Activated CD4-positive, alpha-beta T cell treated with anti-CD3 and anti-CD28 coated beads, Interleukin-2, Interleukin-6, amounts not matched to agents 100 ng/mL and 50 ng/mL, durations not matched to agents 16 hours and 8 hours (primary cell): ENCODE measurements around the gene SCGB1A1.
A peak's percentile ranks its signal among the peaks of the same experiment; 100 is the strongest.
"Not testable (repeated sequence)": the region's sequence is repeated elsewhere in the genome, so short reads cannot be mapped to it uniquely, and the experiment has no call there.

Experiments
- DNase-seq: peaks from one replicate; pipeline ENCODE4 v3.0.0-alpha.2; 2020

SCGB1A1 gene

DNA sequence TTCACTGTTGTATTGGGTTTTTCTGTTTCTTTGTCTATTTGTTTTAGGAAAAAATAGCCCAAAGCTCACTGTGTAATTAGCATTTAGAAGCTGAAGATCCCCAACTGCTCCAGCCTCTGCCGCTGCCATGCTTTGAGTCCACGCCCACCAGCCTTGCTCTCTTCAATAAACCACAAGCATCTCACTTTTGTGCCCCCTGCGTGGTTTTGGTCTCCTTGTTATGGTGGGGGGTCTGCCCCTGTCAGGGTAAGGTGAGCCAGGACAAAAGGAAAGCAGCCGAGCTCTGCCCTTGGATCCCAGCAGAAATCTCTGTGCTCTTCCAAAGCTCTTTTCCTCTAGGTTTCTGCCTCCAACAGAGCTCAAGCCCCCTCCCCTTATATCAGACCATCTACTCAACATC is 4.2 kb downstream of the SCGB1A1 start:
- no peak for DNase-seq

- peak; percentile 82 for DNase-seq
Observed at GRCh38 chr11:62427630-62428233, 8.9 kb downstream of the SCGB1A1 start.

GRCh38 chr11:62428871-62429560 is 10.2 kb downstream of the SCGB1A1 start:
- DNase-seq: no peak

- DNase-seq: no peak
Observed at GRCh38 chr11:62430425-62430824, 11.6 kb downstream of the SCGB1A1 start.

- DNase-seq: no peak
Observed at GRCh38 chr11:62431171-62431901, 12.5 kb downstream of the SCGB1A1 start.

GRCh38 chr11:62432695-62433094 is 13.9 kb downstream of the SCGB1A1 start:
- DNase-seq: no peak

- DNase-seq: no peak
Observed at GRCh38 chr11:62433141-62433903, 14.5 kb downstream of the SCGB1A1 start.

DNA sequence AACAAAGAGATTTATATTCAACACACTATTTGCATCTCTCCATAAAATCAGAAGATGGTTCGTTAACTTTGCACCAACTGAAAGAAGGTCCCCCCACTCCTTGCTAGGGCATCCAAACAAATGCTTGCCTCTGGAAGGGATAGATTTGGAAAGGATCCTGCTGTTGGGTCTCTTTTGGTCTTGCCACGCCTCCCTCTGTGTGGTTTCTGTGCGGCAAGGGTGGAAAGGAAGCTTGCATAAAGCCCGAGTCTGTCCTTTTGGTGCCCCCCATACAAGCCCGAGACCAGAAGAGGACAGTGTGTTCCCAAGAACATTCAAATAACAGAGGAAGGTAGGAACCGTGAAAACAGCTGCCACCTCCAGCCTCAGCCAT is 15.1 kb downstream of the SCGB1A1 start:
- DNase-seq: no peak

DNA sequence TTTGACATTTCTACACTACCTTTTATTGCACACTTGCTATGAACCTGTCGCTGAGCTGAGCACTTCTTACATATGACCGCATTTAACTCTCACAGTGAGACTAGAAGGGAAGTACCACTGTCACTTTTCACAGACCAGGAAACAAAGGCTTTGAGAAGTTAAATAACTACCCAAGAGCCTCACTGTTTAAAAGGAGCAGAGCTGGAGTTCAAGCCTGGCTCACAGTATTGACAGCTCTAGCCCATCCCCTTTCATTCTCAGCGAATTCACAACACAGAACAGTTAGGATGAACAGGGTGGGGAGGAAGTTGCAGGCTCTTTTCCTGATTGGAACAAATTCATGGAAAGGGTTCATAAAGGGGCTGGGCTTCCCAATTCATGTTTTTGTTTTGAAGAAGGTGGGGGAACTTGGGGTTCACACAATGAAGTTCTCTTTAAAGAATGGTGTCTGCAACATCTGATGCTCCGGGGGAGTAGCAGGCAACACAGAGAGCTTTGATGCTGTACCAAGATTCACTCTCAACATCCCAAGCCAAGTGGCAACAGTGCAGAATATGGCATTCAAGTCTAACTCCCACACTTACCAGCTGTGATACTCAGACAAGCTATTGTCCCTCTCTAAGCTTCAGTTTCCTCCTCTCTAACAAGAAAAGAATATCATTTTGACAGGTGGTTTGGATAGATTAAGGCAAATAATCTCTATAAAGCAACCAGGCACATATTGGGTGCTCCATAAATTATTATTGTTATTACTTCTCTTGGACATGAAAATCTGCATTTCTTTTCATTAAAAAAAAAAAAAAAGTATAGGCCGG is 17.2 kb downstream of the SCGB1A1 start:
- no peak for DNase-seq

- no peak for DNase-seq
Observed at GRCh38 chr11:62437616-62438015, 18.8 kb downstream of the SCGB1A1 start.

DNA sequence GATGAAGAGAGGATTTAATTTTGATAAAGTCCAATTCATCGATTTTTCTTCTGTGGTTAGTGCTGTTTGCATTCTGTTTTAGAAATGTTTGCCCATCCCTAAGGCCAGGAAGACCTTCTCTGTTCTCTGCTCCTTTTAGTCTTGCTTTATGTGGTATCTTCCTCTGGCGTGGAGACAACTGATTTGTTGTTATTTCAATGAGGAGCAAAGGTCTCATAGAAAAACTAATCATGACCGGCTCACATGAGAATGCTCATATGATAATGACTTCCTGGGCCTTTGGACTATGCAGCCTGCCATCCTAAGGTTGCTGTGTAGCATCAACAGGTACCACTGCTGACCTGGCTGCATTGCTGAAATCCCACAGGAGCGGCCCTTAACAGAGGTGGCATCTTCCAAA is 19.8 kb downstream of the SCGB1A1 start:
- no peak for DNase-seq

DNA sequence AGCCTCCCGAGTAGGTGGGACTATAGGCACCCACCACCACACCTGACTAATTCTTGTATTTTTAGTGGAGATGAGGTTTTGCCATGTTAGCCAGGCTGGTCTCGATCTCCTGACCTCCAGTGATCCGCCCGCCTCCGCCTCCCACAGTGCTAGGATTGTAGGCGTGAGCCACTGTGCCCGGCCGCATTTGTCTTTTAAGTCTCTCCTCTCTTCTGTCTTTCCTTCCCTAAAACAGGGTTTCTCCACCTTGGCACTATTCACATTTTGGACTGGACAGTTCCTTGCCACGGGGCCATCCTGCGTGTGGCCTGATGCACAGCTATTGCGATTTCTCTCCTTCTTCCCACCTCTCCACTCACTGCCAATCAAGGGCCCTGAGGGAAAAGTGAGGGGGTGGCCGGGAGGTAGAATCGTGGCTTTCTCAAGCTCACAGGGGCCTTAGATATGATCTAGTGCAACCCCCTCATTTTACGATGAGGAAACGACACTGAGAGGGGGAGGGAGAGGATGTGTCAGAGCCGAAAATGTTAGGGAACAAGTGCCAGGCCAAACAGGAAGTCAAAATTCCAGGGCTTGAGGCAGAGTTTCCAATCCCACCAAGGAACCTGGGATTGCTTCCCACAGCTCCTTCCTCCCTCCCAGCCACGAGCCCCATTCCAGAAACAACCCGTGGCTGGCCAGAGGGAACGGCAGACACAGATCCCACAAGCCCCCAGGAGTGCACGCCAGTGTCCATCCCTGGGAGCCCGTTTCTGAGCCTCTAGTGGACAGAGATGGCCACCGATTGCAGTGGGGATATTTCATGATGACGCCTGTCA is 21.2 kb downstream of the SCGB1A1 start:
- DNase-seq: no peak

DNA sequence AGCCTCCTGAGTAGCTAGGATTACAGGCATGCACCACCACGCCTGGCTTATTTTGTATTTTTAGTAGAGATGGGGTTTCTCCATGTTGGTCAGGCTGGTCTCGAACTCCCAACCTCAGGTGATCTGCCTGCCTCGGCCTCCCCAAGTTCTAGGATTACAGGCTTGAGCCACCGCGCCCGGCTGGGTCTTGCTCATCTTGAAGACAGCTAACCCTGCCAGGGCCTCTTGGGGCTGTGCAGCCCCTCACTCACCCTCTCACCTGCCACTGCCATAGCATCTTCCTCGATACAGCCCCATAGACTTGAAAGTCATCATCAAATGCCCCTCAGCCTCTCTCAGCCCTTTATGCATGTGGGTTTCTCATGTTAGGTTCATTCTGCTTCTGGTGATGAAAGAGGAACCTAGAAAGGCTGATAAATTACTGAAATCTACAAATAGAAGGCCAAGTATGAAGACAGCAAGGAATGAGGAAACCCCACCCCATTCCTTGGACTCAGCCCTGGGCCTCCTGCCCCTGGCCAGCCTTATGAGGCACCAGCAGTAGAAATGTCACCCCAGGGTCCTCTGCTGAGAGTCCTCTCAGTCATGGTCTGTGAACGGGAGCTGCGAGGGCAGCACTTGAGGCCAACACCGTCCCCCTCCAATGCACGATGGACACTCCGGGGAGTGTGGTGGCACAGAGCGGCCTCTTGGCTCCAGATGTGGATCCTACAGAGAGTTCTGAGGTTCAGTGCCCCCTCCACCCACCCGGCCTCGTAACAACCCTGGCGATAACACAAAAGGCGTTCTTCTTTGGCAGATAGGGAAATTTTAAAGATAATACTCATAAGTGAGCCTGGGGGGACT is 24.8 kb downstream of the SCGB1A1 start:
- DNase-seq: no peak

GRCh38 chr11:62444236-62444833 is 25.5 kb downstream of the SCGB1A1 start:
- DNase-seq: peak; percentile 52

- DNase-seq: no peak
Observed at GRCh38 chr11:62444835-62445234, 26.0 kb downstream of the SCGB1A1 start.

DNA sequence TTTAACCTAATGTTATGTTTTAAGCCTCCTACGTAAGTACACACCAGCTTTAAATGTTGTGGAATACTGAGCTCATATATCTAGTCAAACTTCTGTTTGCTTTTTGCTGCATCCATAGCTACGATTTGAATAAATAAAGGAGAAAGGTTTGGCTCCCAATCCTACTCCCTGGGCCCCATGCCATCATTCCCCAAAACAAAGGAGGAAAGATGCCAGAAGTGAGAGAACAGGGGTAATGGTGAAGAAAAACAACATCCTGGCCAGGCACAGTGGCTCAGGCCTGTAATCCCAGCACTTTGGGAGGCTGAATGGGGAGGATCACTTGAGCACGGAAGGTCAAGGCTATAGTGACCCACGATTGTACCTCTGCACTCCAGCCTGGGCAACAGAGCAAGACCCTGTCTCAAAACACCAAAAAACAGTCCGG is 26.5 kb downstream of the SCGB1A1 start:
- DNase-seq: no peak

DNA sequence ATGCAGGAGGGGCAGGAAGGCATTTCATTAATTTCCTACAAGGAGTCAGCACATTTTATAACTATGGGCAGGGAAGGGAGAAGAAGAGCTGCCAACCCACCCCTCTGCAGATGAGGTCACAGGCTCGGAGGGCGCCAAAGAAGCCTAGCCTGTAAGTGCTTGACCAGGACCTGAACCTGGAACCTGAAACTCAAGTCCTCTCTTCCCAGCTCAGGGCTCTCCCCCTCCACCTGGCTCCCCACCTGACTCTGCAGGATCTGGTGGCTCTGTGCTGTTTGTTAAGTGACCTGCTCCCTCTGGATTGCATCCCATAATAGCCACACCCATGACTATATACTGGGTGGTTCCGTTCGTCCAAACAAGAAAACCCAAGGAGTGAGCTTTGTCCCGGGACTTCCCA is 27.3 kb downstream of the SCGB1A1 start:
- no peak for DNase-seq

- no peak for DNase-seq
Observed at GRCh38 chr11:62449451-62449851, 30.6 kb downstream of the SCGB1A1 start.

GRCh38 chr11:62449912-62450311 is 31.1 kb downstream of the SCGB1A1 start:
- not testable (repeated sequence) for DNase-seq

- DNase-seq: no peak
Observed at GRCh38 chr11:62450543-62451240, 31.9 kb downstream of the SCGB1A1 start.
